OCI-LY3 (cell line): ENCODE measurements around the gene KIF25.

Experiments used
- EZH2phosphoT487 ChIP-seq: fragments of 200-600 bp; shearing (Covaris generic); IDR thresholded peaks from 2 replicates; pipeline ENCODE4 v1.6.1; 2018; ENCODE audit warnings: antibody characterized with exemption, mixed run types, low read depth
- TF ChIP-seq, protein P1 (sequence below): fragments of 200-600, 300-600 bp; sonication (generic); IDR thresholded peaks from 2 replicates; pipeline ENCODE4 v1.5.1; 2014; ENCODE audit warnings: antibody characterized with exemption, low read length, low read depth

DNA sequence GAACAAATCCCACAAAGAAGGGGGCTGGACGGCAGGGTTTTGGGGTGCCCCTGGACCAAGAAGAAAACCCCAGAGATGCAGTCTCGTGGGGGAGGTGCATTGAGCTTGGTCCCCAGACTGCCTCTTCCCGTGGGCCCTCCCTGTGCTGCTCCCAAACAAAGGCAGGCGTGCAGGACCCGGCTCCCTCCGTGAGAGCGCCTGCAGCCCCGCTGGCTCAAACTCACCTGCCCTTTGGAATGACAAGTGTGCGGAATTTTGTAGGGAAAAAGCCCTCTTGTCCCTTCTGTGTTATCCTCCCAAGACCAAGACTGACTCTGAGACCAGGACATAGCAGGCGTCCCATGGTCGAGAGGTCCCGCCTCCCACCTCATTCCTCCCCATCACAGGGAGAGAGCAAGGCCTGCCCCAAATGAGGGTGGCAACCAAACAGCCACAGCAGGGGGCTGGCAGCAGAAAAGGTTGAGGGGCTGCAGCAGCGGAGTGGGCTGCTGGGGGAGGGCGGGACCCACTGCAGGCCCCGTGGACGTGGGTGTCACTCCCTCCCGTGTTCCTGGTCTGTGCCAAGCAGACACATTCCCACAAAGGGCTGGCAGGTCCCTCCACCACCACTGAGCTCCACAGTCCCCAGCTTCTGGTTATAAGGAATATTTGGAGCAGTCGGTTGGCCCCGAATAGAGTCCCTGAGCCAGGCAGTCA is 87.1 kb downstream of the KIF25 start:
- TF ChIP-seq, protein P1, sequence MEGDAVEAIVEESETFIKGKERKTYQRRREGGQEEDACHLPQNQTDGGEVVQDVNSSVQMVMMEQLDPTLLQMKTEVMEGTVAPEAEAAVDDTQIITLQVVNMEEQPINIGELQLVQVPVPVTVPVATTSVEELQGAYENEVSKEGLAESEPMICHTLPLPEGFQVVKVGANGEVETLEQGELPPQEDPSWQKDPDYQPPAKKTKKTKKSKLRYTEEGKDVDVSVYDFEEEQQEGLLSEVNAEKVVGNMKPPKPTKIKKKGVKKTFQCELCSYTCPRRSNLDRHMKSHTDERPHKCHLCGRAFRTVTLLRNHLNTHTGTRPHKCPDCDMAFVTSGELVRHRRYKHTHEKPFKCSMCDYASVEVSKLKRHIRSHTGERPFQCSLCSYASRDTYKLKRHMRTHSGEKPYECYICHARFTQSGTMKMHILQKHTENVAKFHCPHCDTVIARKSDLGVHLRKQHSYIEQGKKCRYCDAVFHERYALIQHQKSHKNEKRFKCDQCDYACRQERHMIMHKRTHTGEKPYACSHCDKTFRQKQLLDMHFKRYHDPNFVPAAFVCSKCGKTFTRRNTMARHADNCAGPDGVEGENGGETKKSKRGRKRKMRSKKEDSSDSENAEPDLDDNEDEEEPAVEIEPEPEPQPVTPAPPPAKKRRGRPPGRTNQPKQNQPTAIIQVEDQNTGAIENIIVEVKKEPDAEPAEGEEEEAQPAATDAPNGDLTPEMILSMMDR = no peak
- TF ChIP-seq EZH2phosphoT487 = no peak
